ENCODE measurements around the gene TNNC2.

Gene TNNC2

GRCh38 chr20:45783656-45784294, 43.3 kb downstream of the TNNC2 start:
- Histone ChIP-seq H3K9ac (ENCODE audit: low read length) (no peak overlapping the region), H2AFZ (ENCODE audit: low read length) (no peak overlapping the region), H4K20me1 (ENCODE audit: insufficient read depth, low read length) (no peaks in the 10 kb centered on the region), H3F3A (ENCODE audit: insufficient read depth, low read length) (no peaks in the 10 kb centered on the region), H3K4me2 (ENCODE audit: low read length) (no peak overlapping the region), H3K9me3 (ENCODE audit: low read length) (no peaks in the 10 kb centered on the region), H3K27ac (ENCODE audit: low read depth, low read length, poor library complexity, severe bottlenecking) (no peak overlapping the region), H3K9me2 (ENCODE audit: low read depth, low read length) (no peaks in the 10 kb centered on the region), H3K27me3 (ENCODE audit: insufficient read depth, low read length) (0 out of 2 replicates have a peak, but pooled peaks cover 5% of the 10 kb centered on the region), H3K79me2 (ENCODE audit: insufficient read depth, low read length) (no peaks in the 10 kb centered on the region), H3K4me1 (ENCODE audit: insufficient read depth, low read length, severe bottlenecking) (no peaks in the 10 kb centered on the region), H3K4me3 (ENCODE audit: low read depth, low read length, poor library complexity, severe bottlenecking) (no peak overlapping the region), H3K36me3 (ENCODE audit: insufficient read depth, low read length) (no peaks in the 10 kb centered on the region)
- no peak for TF ChIP-seq EZH2 (IDR thresholded peaks at IDR 0.05; ENCODE audit: borderline replicate concordance, low read length)
- TF ChIP-seq CTCF (IDR thresholded peaks at IDR 0.05; ENCODE audit: low read length): no peak

- no peaks in the 10 kb centered on the region for H3K36me3 ChIP-seq (ENCODE audit: insufficient read depth, low read length)
- no peaks in the 10 kb centered on the region for H3F3A ChIP-seq (ENCODE audit: insufficient read depth, low read length)
- H3K27me3 ChIP-seq (ENCODE audit: insufficient read depth, low read length): 0 out of 2 replicates have a peak, but pooled peaks cover 5% of the 10 kb centered on the region
- no peaks in the 10 kb centered on the region for H3K4me1 ChIP-seq (ENCODE audit: insufficient read depth, low read length, severe bottlenecking)
- no peaks in the 10 kb centered on the region for H3K9me2 ChIP-seq (ENCODE audit: low read depth, low read length)
- no peaks in the 10 kb centered on the region for H4K20me1 ChIP-seq (ENCODE audit: insufficient read depth, low read length)
- H3K9me3 ChIP-seq (ENCODE audit: low read length): no peaks in the 10 kb centered on the region
- H3K4me2 ChIP-seq (ENCODE audit: low read length): no peak overlapping the region
- no peak overlapping the region for H2AFZ ChIP-seq (ENCODE audit: low read length)
- H3K79me2 ChIP-seq (ENCODE audit: insufficient read depth, low read length): no peaks in the 10 kb centered on the region
- no peak overlapping the region for H3K27ac ChIP-seq (ENCODE audit: low read depth, low read length, poor library complexity, severe bottlenecking)
- no peak overlapping the region for H3K9ac ChIP-seq (ENCODE audit: low read length)
- no peak overlapping the region for H3K4me3 ChIP-seq (ENCODE audit: low read depth, low read length, poor library complexity, severe bottlenecking)
- TF ChIP-seq EZH2 (IDR thresholded peaks at IDR 0.05; ENCODE audit: borderline replicate concordance, low read length): no peak
- no peak for TF ChIP-seq CTCF (IDR thresholded peaks at IDR 0.05; ENCODE audit: low read length)
Observed at GRCh38 chr20:45782890-45783289, 44.2 kb downstream of the TNNC2 start.

GRCh38 chr20:45781391-45781931, 45.7 kb downstream of the TNNC2 start:
- TF ChIP-seq CTCF (IDR thresholded peaks at IDR 0.05; ENCODE audit: low read length) (no peak), EZH2 (IDR thresholded peaks at IDR 0.05; ENCODE audit: borderline replicate concordance, low read length) (no peak)
- Histone ChIP-seq H3K27ac (ENCODE audit: low read depth, low read length, poor library complexity, severe bottlenecking) (no peak overlapping the region), H3K27me3 (ENCODE audit: insufficient read depth, low read length) (0 out of 2 replicates have a peak, but pooled peaks cover 5% of the 10 kb centered on the region), H3K36me3 (ENCODE audit: insufficient read depth, low read length) (no peaks in the 10 kb centered on the region), H3F3A (ENCODE audit: insufficient read depth, low read length) (no peaks in the 10 kb centered on the region), H4K20me1 (ENCODE audit: insufficient read depth, low read length) (no peaks in the 10 kb centered on the region), H3K9me3 (ENCODE audit: low read length) (no peaks in the 10 kb centered on the region), H3K9ac (ENCODE audit: low read length) (no peak overlapping the region), H3K9me2 (ENCODE audit: low read depth, low read length) (no peaks in the 10 kb centered on the region), H3K4me1 (ENCODE audit: insufficient read depth, low read length, severe bottlenecking) (no peaks in the 10 kb centered on the region), H3K4me2 (ENCODE audit: low read length) (no peak overlapping the region), H3K79me2 (ENCODE audit: insufficient read depth, low read length) (no peaks in the 10 kb centered on the region), H3K4me3 (ENCODE audit: low read depth, low read length, poor library complexity, severe bottlenecking) (no peak overlapping the region), H2AFZ (ENCODE audit: low read length) (no peak overlapping the region)
